ENCODE results near the gene EXOC6B.
"Not testable (repeated sequence)": the region's sequence is repeated elsewhere in the genome, so short reads cannot be mapped to it uniquely, and the experiment has no call there.

DNA sequence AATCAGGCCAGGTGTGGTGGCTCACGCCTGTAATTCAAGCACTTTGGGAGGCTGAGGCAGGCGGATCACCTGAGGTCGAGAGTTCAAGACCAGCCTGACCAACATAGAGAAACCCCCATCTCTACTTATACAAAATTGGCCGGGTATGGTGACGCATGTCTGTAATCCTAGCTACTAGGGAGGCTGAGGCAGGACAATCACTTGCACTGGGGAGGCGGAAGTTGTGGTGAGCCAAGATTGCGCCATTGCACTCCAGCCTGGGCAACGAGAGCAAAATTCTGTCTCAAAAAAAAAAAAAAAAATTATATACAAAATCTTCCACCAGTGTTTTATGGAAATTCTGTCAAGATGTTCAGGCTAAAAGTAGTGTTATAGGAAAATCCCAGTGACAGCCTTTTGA, 290.2 kb downstream of the EXOC6B start:
- TF ChIP-seq, protein P1, sequence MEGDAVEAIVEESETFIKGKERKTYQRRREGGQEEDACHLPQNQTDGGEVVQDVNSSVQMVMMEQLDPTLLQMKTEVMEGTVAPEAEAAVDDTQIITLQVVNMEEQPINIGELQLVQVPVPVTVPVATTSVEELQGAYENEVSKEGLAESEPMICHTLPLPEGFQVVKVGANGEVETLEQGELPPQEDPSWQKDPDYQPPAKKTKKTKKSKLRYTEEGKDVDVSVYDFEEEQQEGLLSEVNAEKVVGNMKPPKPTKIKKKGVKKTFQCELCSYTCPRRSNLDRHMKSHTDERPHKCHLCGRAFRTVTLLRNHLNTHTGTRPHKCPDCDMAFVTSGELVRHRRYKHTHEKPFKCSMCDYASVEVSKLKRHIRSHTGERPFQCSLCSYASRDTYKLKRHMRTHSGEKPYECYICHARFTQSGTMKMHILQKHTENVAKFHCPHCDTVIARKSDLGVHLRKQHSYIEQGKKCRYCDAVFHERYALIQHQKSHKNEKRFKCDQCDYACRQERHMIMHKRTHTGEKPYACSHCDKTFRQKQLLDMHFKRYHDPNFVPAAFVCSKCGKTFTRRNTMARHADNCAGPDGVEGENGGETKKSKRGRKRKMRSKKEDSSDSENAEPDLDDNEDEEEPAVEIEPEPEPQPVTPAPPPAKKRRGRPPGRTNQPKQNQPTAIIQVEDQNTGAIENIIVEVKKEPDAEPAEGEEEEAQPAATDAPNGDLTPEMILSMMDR (IDR thresholded peaks at IDR 0.05), result not testable (repeated sequence)
- not testable (repeated sequence) for TF ChIP-seq POLR2A (IDR thresholded peaks at IDR 0.05)
